Osteocyte (in vitro differentiated cells): ENCODE data around the gene EPHA5. TPM values are rescaled to one million over a fixed set of nuclear protein-coding genes. Genes with fewer than 3 reads are reported as not detected.

Experiments
- DNase-seq: peaks from one replicate; pipeline ENCODE4 v3.0.0; 2021; ENCODE audit warnings: mixed read lengths; ENCODE audit not compliant: unreplicated experiment; ENCODE audit errors: extremely low spot score
- H3K27ac Mint-ChIP-seq: one replicate; pipeline ENCODE4 v1.8.0; 2021; ENCODE audit warnings: mild to moderate bottlenecking, mixed read lengths; ENCODE audit not compliant: unreplicated experiment
- H3K27me3 Mint-ChIP-seq: one replicate; pipeline ENCODE4 v1.8.0; 2021; ENCODE audit warnings: mixed read lengths; ENCODE audit not compliant: unreplicated experiment
- H3K36me3 Mint-ChIP-seq: one replicate; pipeline ENCODE4 v1.8.0; 2021; ENCODE audit warnings: mixed read lengths; ENCODE audit not compliant: unreplicated experiment
- H3K4me1 Mint-ChIP-seq: one replicate; pipeline ENCODE4 v1.8.0; 2021; ENCODE audit warnings: mixed read lengths; ENCODE audit not compliant: unreplicated experiment
- H3K4me3 Mint-ChIP-seq: one replicate; pipeline ENCODE4 v1.8.0; 2021; ENCODE audit warnings: mild to moderate bottlenecking, moderate library complexity, mixed read lengths; ENCODE audit not compliant: unreplicated experiment
- H3K9me3 Mint-ChIP-seq: one replicate; pipeline ENCODE4 v1.8.0; 2021; ENCODE audit warnings: mixed read lengths; ENCODE audit not compliant: unreplicated experiment
- total RNA-seq: library from RNA; stranded (reverse); gene quantifications from 2 replicates; pipeline ENCODE4 v1.2.1, GENCODE V29; 2021
- TF ChIP-seq, protein P1 (sequence below): fragments of 200-600 bp; sonication (generic); IDR thresholded peaks from 2 replicates; pipeline ENCODE4 v1.5.0; 2021; ENCODE audit warnings: antibody characterized with exemption, mild to moderate bottlenecking, moderate library complexity

Gene EPHA5
- total RNA-seq, 1 donor from 2014 or later = 137 TPM

DNA sequence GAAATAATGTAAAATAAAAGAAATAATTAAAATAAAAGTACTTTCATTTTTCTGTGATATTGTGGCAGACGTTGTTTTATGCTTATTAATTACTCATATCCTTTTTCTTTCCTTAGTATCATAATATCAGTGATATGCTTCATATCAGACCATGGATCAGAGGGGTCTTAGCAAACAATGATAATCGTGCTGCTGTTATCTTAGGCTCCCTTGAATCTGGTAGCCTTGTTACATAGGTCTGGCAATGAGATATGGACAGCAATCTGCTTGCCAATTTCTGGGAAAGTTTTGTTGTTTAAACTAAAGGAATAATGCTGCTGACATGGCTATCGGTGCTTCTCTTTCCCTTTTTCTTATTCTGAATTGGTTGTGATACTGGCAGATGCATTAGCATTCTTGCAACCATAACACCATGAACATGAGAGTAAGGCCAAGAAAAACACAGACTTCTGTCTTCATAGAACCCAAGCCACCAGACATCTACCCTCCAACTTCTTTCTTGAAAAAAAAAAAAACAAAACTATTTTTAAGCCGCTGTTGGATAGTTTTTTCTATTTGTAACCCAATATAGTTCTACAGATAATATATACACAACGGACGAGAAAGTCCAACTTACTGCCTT lies 16.4 kb downstream of the EPHA5 start:
- Mint-ChIP-seq H3K4me1 (peaks cover 81% of the 10 kb centered on the region), H3K36me3 (peaks cover 12% of the 10 kb centered on the region), H3K27ac (peak overlapping the region; percentile 87), H3K27me3 (no peaks in the 10 kb centered on the region), H3K4me3 (peak overlapping the region; percentile 67), H3K9me3 (no peaks in the 10 kb centered on the region)
- DNase-seq = no peak
- TF ChIP-seq, protein P1, sequence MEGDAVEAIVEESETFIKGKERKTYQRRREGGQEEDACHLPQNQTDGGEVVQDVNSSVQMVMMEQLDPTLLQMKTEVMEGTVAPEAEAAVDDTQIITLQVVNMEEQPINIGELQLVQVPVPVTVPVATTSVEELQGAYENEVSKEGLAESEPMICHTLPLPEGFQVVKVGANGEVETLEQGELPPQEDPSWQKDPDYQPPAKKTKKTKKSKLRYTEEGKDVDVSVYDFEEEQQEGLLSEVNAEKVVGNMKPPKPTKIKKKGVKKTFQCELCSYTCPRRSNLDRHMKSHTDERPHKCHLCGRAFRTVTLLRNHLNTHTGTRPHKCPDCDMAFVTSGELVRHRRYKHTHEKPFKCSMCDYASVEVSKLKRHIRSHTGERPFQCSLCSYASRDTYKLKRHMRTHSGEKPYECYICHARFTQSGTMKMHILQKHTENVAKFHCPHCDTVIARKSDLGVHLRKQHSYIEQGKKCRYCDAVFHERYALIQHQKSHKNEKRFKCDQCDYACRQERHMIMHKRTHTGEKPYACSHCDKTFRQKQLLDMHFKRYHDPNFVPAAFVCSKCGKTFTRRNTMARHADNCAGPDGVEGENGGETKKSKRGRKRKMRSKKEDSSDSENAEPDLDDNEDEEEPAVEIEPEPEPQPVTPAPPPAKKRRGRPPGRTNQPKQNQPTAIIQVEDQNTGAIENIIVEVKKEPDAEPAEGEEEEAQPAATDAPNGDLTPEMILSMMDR = no peak

DNA sequence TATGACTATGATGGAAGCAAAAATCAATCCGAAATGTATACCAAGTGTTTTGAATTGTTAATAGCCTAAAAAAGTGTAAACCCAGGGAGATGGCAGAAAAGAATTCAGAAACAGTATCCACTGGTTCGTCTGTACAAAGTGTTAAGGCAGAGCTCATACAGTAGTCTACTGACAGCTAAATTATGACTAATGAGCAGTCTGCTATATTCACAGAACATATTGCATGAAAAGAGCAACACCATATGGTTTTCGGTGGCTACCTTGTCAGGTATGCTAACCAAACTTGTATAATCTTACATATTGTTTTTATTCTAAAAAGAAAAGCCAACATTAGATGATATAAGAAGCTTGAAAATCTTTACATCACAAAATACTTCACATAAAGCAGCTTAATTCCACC lies 18.5 kb downstream of the EPHA5 start:
- H3K4me1 Mint-ChIP-seq = peaks cover 76% of the 10 kb centered on the region
- no peaks in the 10 kb centered on the region for H3K9me3 Mint-ChIP-seq
- TF ChIP-seq, protein P1 = no peak
- DNase-seq = no peak
- peak overlapping the region; percentile 84 for H3K27ac Mint-ChIP-seq
- H3K27me3 Mint-ChIP-seq = no peaks in the 10 kb centered on the region
- peaks cover 12% of the 10 kb centered on the region for H3K36me3 Mint-ChIP-seq
- peak overlapping the region; percentile 2 for H3K4me3 Mint-ChIP-seq

DNA sequence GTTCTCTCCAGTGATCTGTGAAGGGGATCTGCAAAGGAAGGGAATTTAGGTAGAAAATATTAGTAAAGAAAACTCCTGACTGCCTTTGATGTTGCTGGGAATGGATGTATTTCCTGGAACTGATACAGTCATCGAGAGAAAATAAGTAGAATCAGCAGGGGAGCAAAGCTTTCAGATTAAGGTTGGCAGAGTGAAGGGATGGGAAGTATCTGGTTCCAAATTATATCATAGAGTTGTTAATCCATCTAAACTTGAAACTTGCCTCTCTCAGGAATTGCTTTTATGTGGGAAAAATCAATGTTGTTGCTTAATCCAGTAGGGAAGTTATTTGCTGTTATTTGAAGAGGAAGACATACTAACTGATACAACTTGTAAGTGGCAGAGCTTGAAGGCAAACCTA lies 19.3 kb downstream of the EPHA5 start:
- H3K27ac Mint-ChIP-seq = peak overlapping the region; percentile 84
- H3K4me3 Mint-ChIP-seq = peak overlapping the region; percentile 19
- TF ChIP-seq, protein P1 = no peak
- H3K4me1 Mint-ChIP-seq = peaks cover 74% of the 10 kb centered on the region
- H3K36me3 Mint-ChIP-seq = peaks cover 12% of the 10 kb centered on the region
- H3K9me3 Mint-ChIP-seq = no peaks in the 10 kb centered on the region
- H3K27me3 Mint-ChIP-seq = no peaks in the 10 kb centered on the region
- no peak for DNase-seq

DNA sequence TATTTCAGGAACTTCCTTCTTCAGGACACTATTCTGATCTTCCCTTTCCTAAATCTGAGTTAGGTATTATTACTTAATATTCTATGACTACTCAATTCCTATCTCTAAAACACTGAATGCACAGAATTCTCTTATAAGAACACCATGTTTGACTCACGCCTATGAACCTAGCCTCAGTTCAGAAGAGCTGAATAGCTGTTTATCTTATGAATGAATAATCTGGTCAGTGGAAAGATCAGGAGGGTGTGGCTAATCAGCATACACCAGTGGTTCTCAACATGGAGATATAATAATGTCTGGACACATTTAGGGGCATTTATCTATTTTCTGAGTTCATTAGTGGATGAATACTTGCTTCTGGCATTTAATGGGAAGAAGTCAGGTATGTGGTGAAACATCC lies 24.2 kb downstream of the EPHA5 start:
- no peak for DNase-seq
- H3K27me3 Mint-ChIP-seq = no peaks in the 10 kb centered on the region
- H3K27ac Mint-ChIP-seq = peak overlapping the region; percentile 23
- H3K36me3 Mint-ChIP-seq = peaks cover 27% of the 10 kb centered on the region
- H3K4me3 Mint-ChIP-seq = no peak overlapping the region
- H3K9me3 Mint-ChIP-seq = no peaks in the 10 kb centered on the region
- TF ChIP-seq, protein P1 = no peak
- H3K4me1 Mint-ChIP-seq = peaks cover 62% of the 10 kb centered on the region

DNA sequence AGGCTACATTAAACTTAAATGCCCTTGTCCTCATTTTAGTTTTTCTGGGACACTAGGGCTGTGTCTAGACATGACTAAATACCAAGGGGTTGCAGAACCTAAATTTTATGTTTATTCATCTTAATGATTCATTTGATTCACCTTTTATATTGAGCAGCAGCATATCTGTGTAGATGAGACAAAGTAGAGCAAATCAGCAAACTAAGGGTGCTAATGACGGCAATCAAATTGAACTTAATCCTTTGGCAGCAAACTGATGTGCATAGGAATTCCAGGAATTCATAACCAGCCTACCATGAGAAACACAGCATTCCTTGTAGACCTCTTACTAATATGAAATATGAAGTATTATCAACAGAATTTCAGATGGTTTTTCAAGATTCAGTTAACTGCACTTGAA lies 25.1 kb downstream of the EPHA5 start:
- Mint-ChIP-seq H3K4me3 (no peak overlapping the region), H3K27me3 (no peaks in the 10 kb centered on the region), H3K9me3 (no peaks in the 10 kb centered on the region), H3K27ac (peak overlapping the region; percentile 72), H3K4me1 (peaks cover 57% of the 10 kb centered on the region), H3K36me3 (peaks cover 25% of the 10 kb centered on the region)
- TF ChIP-seq, protein P1 = no peak
- no peak for DNase-seq
